ENCODE results near the gene SETD9.

Gene SETD9

DNA sequence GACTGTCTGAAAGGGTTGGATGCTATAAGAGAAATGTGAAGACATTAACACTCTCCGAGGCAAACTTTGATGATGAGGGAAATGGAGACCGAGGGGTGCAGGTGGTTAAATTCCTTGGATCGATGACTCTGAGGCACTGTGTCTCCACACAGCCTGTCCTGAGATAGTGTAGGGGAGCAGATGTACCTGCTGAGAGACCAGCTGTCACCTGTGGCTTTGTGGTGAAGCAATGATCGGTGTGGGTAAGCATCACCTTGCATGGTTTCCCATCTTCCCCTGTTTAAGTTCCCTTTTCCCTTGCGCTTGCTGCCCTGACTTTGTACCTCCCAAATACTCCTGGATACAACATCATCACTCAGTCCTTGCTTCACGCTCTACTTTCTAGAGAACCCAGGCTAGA is 52.4 kb downstream of the SETD9 start:
- H3K36me3 ChIP-seq (ENCODE audit: insufficient read depth, low read length), result no peaks in the 10 kb centered on the region

DNA sequence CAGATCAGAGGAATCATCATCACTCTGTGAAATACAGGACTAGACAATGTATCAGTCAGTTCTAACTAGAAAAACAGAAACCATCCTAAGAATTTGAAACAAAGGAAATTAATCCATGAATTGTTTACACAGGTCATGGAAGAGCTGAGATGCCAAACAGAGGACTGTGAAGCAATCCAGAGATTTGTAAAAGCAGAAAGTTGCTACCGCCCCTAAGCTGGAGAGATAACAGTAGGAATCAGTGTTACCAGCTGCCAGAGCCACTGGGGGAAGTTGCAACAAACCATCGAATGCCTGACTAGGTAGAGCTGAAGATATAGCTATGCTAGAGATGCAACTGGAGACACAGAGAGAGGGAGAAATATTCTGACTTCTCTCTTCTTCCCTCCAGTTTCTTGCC is 52.9 kb downstream of the SETD9 start:
- Histone ChIP-seq H3K4me1 (ENCODE audit: insufficient read depth, low read length, poor library complexity, severe bottlenecking) (no peaks in the 10 kb centered on the region), H3K9ac (ENCODE audit: low read depth, low read length, poor library complexity, severe bottlenecking) (no peak overlapping the region)
- TF ChIP-seq, protein P1, sequence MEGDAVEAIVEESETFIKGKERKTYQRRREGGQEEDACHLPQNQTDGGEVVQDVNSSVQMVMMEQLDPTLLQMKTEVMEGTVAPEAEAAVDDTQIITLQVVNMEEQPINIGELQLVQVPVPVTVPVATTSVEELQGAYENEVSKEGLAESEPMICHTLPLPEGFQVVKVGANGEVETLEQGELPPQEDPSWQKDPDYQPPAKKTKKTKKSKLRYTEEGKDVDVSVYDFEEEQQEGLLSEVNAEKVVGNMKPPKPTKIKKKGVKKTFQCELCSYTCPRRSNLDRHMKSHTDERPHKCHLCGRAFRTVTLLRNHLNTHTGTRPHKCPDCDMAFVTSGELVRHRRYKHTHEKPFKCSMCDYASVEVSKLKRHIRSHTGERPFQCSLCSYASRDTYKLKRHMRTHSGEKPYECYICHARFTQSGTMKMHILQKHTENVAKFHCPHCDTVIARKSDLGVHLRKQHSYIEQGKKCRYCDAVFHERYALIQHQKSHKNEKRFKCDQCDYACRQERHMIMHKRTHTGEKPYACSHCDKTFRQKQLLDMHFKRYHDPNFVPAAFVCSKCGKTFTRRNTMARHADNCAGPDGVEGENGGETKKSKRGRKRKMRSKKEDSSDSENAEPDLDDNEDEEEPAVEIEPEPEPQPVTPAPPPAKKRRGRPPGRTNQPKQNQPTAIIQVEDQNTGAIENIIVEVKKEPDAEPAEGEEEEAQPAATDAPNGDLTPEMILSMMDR (conservative IDR thresholded peaks at IDR 0.05; ENCODE audit: low read length), result no peak
- no peak for TF ChIP-seq EZH2phosphoT487 (IDR thresholded peaks at IDR 0.05; ENCODE audit: borderline replicate concordance)

More for the DNA sequence above, 52.4 kb downstream of the SETD9 start:
- no peaks in the 10 kb centered on the region for H3K4me1 ChIP-seq (ENCODE audit: insufficient read depth, low read length, poor library complexity, severe bottlenecking)
- H2AFZ ChIP-seq (ENCODE audit: low read length), result no peak overlapping the region
- no peak overlapping the region for H3K9ac ChIP-seq (ENCODE audit: low read depth, low read length, poor library complexity, severe bottlenecking)
- no peaks in the 10 kb centered on the region for H3K27me3 ChIP-seq (ENCODE audit: insufficient read depth, low read length, poor library complexity, severe bottlenecking)
- H3K9me3 ChIP-seq (ENCODE audit: insufficient read depth, low read depth, low read length), result no peaks in the 10 kb centered on the region
- H3K79me2 ChIP-seq (ENCODE audit: insufficient read depth, low read length), result no peaks in the 10 kb centered on the region
- H3F3A ChIP-seq (ENCODE audit: low read depth), result no peaks in the 10 kb centered on the region
- H3K4me2 ChIP-seq (ENCODE audit: low read depth, low read length, poor library complexity, severe bottlenecking), result no peak overlapping the region
- H3K9me2 ChIP-seq (replicated peaks; ENCODE audit: low read depth, low read length), result no peaks in the 10 kb centered on the region
- TF ChIP-seq EZH2phosphoT487 (IDR thresholded peaks at IDR 0.05; ENCODE audit: borderline replicate concordance), result no peak
- TF ChIP-seq, protein P1 (conservative IDR thresholded peaks at IDR 0.05; ENCODE audit: low read length), result no peak
- H3K4me3 ChIP-seq (ENCODE audit: low read length, poor library complexity, severe bottlenecking), result no peak overlapping the region
- no peaks in the 10 kb centered on the region for H4K20me1 ChIP-seq (ENCODE audit: insufficient read depth, low read length, poor library complexity, severe bottlenecking)

DNA sequence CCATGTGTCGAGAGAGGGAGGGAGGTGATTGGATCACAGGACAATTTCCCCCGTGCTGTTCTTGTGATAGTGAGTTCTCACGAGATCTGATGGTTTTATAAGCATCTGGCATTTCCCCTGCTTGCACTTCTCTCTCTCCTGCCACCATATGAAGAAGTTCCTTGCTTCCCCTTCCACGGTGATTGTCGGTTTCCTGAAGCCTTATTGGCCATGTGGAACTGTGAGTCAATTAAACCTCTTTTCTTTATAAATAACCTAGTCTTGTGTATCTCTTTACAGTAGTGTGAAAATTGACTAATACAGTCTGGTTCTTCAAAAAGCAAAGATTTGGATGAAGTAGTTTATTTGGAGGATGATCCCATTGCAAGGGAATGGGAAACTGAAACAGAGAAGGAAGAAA is 53.9 kb downstream of the SETD9 start:
- H3K4me3 ChIP-seq (ENCODE audit: low read length, poor library complexity, severe bottlenecking), result no peak overlapping the region
- no peaks in the 10 kb centered on the region for H4K20me1 ChIP-seq (ENCODE audit: insufficient read depth, low read length, poor library complexity, severe bottlenecking)
- H3F3A ChIP-seq (ENCODE audit: low read depth), result no peaks in the 10 kb centered on the region
- no peak overlapping the region for H3K4me2 ChIP-seq (ENCODE audit: low read depth, low read length, poor library complexity, severe bottlenecking)
- H3K9me3 ChIP-seq (ENCODE audit: insufficient read depth, low read depth, low read length), result no peaks in the 10 kb centered on the region
- no peaks in the 10 kb centered on the region for H3K4me1 ChIP-seq (ENCODE audit: insufficient read depth, low read length, poor library complexity, severe bottlenecking)
- H3K9me2 ChIP-seq (replicated peaks; ENCODE audit: low read depth, low read length), result no peaks in the 10 kb centered on the region
- H2AFZ ChIP-seq (ENCODE audit: low read length), result no peak overlapping the region
- H3K27me3 ChIP-seq (ENCODE audit: insufficient read depth, low read length, poor library complexity, severe bottlenecking), result no peaks in the 10 kb centered on the region
- no peak overlapping the region for H3K9ac ChIP-seq (ENCODE audit: low read depth, low read length, poor library complexity, severe bottlenecking)
- no peaks in the 10 kb centered on the region for H3K36me3 ChIP-seq (ENCODE audit: insufficient read depth, low read length)
- no peaks in the 10 kb centered on the region for H3K79me2 ChIP-seq (ENCODE audit: insufficient read depth, low read length)
- TF ChIP-seq, protein P1 (conservative IDR thresholded peaks at IDR 0.05; ENCODE audit: low read length), result no peak
- no peak for TF ChIP-seq EZH2phosphoT487 (IDR thresholded peaks at IDR 0.05; ENCODE audit: borderline replicate concordance)

More for the DNA sequence above, 52.9 kb downstream of the SETD9 start:
- Histone ChIP-seq H3F3A (ENCODE audit: low read depth) (no peaks in the 10 kb centered on the region), H3K27me3 (ENCODE audit: insufficient read depth, low read length, poor library complexity, severe bottlenecking) (no peaks in the 10 kb centered on the region), H3K9me2 (replicated peaks; ENCODE audit: low read depth, low read length) (no peaks in the 10 kb centered on the region), H4K20me1 (ENCODE audit: insufficient read depth, low read length, poor library complexity, severe bottlenecking) (no peaks in the 10 kb centered on the region), H3K9me3 (ENCODE audit: insufficient read depth, low read depth, low read length) (no peaks in the 10 kb centered on the region), H3K79me2 (ENCODE audit: insufficient read depth, low read length) (no peaks in the 10 kb centered on the region), H3K4me3 (ENCODE audit: low read length, poor library complexity, severe bottlenecking) (no peak overlapping the region), H3K36me3 (ENCODE audit: insufficient read depth, low read length) (no peaks in the 10 kb centered on the region), H3K4me2 (ENCODE audit: low read depth, low read length, poor library complexity, severe bottlenecking) (no peak overlapping the region), H2AFZ (ENCODE audit: low read length) (no peak overlapping the region)

Measured in Loucy (cell line).